ENCODE results near the gene CACNG7.
"Not testable (repeated sequence)": the region's sequence is repeated elsewhere in the genome, so short reads cannot be mapped to it uniquely, and the experiment has no call there.

Gene CACNG7

GRCh38 chr19:53908935-53909415, at the start of gene CACNG7:
TSS of gene CACNG7 (plus strand) at chr19:53909278. CDS start at chr19:53912832, 3,554 bp downstream.
- Mint-ChIP-seq H3K4me3 (peak within 1 kb of the TSS; percentile 53 to 65), H3K4me1 (peaks cover 24 to 39% of the 10 kb centered on the region in 2 donors), H3K27me3 (peaks cover 85 to 96% of the 10 kb centered on the region in 2 donors), H3K9me3 (no peaks in the 10 kb centered on the region), H3K36me3 (peaks cover 2 to 5% of the 10 kb centered on the region in 2 donors), H3K27ac (peak within 1 kb of the TSS; percentile 59)
- ATAC-seq (replicated peaks) (no peak), DNase-seq (no peak)

- no peaks in the 10 kb centered on the region for H3K27me3 Mint-ChIP-seq
- H3K4me3 Mint-ChIP-seq = no peak overlapping the region
- peaks cover 2 to 7% of the 10 kb centered on the region in 2 donors for H3K36me3 Mint-ChIP-seq
- peaks cover 18 to 31% of the 10 kb centered on the region in 2 donors for H3K4me1 Mint-ChIP-seq
- no peaks in the 10 kb centered on the region for H3K9me3 Mint-ChIP-seq
- ATAC-seq (replicated peaks) (no peak), DNase-seq (no peak)
- H3K27ac Mint-ChIP-seq = no peak overlapping the region
Observed at GRCh38 chr19:53864308-53864836, 44.7 kb upstream of the CACNG7 start.

- Mint-ChIP-seq H3K27ac (peak overlapping the region; percentile 91), H3K36me3 (peaks cover 2 to 9% of the 10 kb centered on the region in 2 donors), H3K9me3 (no peaks in the 10 kb centered on the region), H3K4me1 (peaks cover 19 to 33% of the 10 kb centered on the region in 2 donors), H3K4me3 (peak overlapping the region; percentile 98 to 100), H3K27me3 (no peaks in the 10 kb centered on the region)
- ATAC-seq (replicated peaks) (no peak), DNase-seq (no peak)
Observed at GRCh38 chr19:53865523-53865917, 43.6 kb upstream of the CACNG7 start.

GRCh38 chr19:53865918-53866864, 42.9 kb upstream of the CACNG7 start:
- Mint-ChIP-seq H3K9me3 (no peaks in the 10 kb centered on the region), H3K4me3 (peak overlapping the region; percentile 98 to 100), H3K4me1 (peaks cover 25 to 40% of the 10 kb centered on the region in 2 donors), H3K36me3 (peaks cover 4 to 13% of the 10 kb centered on the region in 2 donors), H3K27ac (peak overlapping the region; percentile 98), H3K27me3 (no peaks in the 10 kb centered on the region)
- DNase-seq (no peak), ATAC-seq (replicated peaks) (peak; percentile 26 to 35)

GRCh38 chr19:53866865-53867224, 42.2 kb upstream of the CACNG7 start:
- peaks cover 7 to 19% of the 10 kb centered on the region in 2 donors for H3K36me3 Mint-ChIP-seq
- no peaks in the 10 kb centered on the region for H3K9me3 Mint-ChIP-seq
- no peak for DNase-seq
- H3K27ac Mint-ChIP-seq = peak overlapping the region; percentile 98
- no peaks in the 10 kb centered on the region for H3K27me3 Mint-ChIP-seq
- H3K4me1 Mint-ChIP-seq = peaks cover 30 to 46% of the 10 kb centered on the region in 2 donors
- H3K4me3 Mint-ChIP-seq = peak overlapping the region; percentile 98 to 100
- ATAC-seq (replicated peaks) = no peak

GRCh38 chr19:53867225-53868090, 41.6 kb upstream of the CACNG7 start, which contains the start of gene MYADM:
TSS of gene MYADM (plus strand) at chr19:53867883. CDS start at chr19:53873530, 5,647 bp downstream.
- Mint-ChIP-seq H3K36me3 (peaks cover 8 to 20% of the 10 kb centered on the region in 2 donors), H3K27ac (peak within 1 kb of the TSS; percentile 98), H3K27me3 (no peaks in the 10 kb centered on the region), H3K4me1 (peaks cover 30 to 48% of the 10 kb centered on the region in 2 donors), H3K9me3 (no peaks in the 10 kb centered on the region), H3K4me3 (peak within 1 kb of the TSS; percentile 98 to 100)
- ATAC-seq (replicated peaks) (peak; percentile 80), DNase-seq (peak; percentile 98)

GRCh38 chr19:53868091-53868891, 40.8 kb upstream of the CACNG7 start:
- H3K27ac Mint-ChIP-seq = peak overlapping the region; percentile 97
- H3K9me3 Mint-ChIP-seq = no peaks in the 10 kb centered on the region
- H3K4me1 Mint-ChIP-seq = peaks cover 34 to 56% of the 10 kb centered on the region in 2 donors
- DNase-seq = peak; percentile 24
- peak overlapping the region; percentile 98 to 100 for H3K4me3 Mint-ChIP-seq
- ATAC-seq (replicated peaks) = no peak
- H3K27me3 Mint-ChIP-seq = no peaks in the 10 kb centered on the region
- H3K36me3 Mint-ChIP-seq = peaks cover 10 to 25% of the 10 kb centered on the region in 2 donors

- ATAC-seq (replicated peaks) (peak; percentile 55 to 56), DNase-seq (peak; percentile 79)
- H3K4me3 Mint-ChIP-seq = peak overlapping the region; percentile 98 to 100
Observed at GRCh38 chr19:53868892-53869804, 39.9 kb upstream of the CACNG7 start.

GRCh38 chr19:53869805-53870484, 39.1 kb upstream of the CACNG7 start:
- Mint-ChIP-seq H3K4me3 (peak overlapping the region; percentile 98 to 100), H3K36me3 (peaks cover 26 to 41% of the 10 kb centered on the region in 2 donors), H3K27ac (peak overlapping the region; percentile 91), H3K4me1 (peaks cover 47 to 73% of the 10 kb centered on the region in 2 donors)
- not testable (repeated sequence) for DNase-seq; H3K27me3 Mint-ChIP-seq; H3K9me3 Mint-ChIP-seq; ATAC-seq (replicated peaks)

More at GRCh38 chr19:53868892-53869804, 39.9 kb upstream of the CACNG7 start:
- Mint-ChIP-seq H3K27ac (peak overlapping the region; percentile 96), H3K27me3 (no peaks in the 10 kb centered on the region), H3K4me1 (peaks cover 39 to 65% of the 10 kb centered on the region in 2 donors), H3K36me3 (peaks cover 18 to 33% of the 10 kb centered on the region in 2 donors), H3K9me3 (no peaks in the 10 kb centered on the region)

GRCh38 chr19:53870485-53870844, 38.6 kb upstream of the CACNG7 start:
- ATAC-seq (replicated peaks) (no peak), DNase-seq (peak; percentile 37)
- Mint-ChIP-seq H3K27ac (peak overlapping the region; percentile 68), H3K9me3 (peaks cover 2 to 5% of the 10 kb centered on the region in 2 donors), H3K4me1 (peaks cover 47 to 78% of the 10 kb centered on the region in 2 donors), H3K4me3 (peak overlapping the region; percentile 56 to 79), H3K27me3 (no peaks in the 10 kb centered on the region), H3K36me3 (peaks cover 29 to 46% of the 10 kb centered on the region in 2 donors)

- H3K36me3 Mint-ChIP-seq = peaks cover 29 to 46% of the 10 kb centered on the region in 2 donors
- no peak for DNase-seq
- peak overlapping the region; percentile 22 to 43 for H3K4me3 Mint-ChIP-seq
- H3K4me1 Mint-ChIP-seq = peaks cover 40 to 69% of the 10 kb centered on the region in 2 donors
- peak overlapping the region; percentile 68 for H3K27ac Mint-ChIP-seq
- no peak for ATAC-seq (replicated peaks)
- peaks cover 2 to 5% of the 10 kb centered on the region in 2 donors for H3K9me3 Mint-ChIP-seq
- no peaks in the 10 kb centered on the region for H3K27me3 Mint-ChIP-seq
Observed at GRCh38 chr19:53871454-53871853, 37.6 kb upstream of the CACNG7 start.

- H3K4me3 Mint-ChIP-seq = peak overlapping the region in 1 of 2 donors; percentile 7
- H3K36me3 Mint-ChIP-seq = peaks cover 33 to 51% of the 10 kb centered on the region in 2 donors
- H3K27ac Mint-ChIP-seq = peak overlapping the region; percentile 42
- peaks cover 2 to 5% of the 10 kb centered on the region in 2 donors for H3K9me3 Mint-ChIP-seq
- DNase-seq (no peak), ATAC-seq (replicated peaks) (no peak)
- H3K4me1 Mint-ChIP-seq = peaks cover 46 to 68% of the 10 kb centered on the region in 2 donors
- H3K27me3 Mint-ChIP-seq = no peaks in the 10 kb centered on the region
Observed at GRCh38 chr19:53872762-53873161, 36.3 kb upstream of the CACNG7 start.
